Thoracic aorta (tissue), 2 donors: Measurements from ENCODE around the gene S100Z. TPM values are rescaled to one million over a fixed set of nuclear protein-coding genes. Genes with fewer than 3 reads are reported as not detected.

Experiments
- ATAC-seq: fragments of 150-250 bp; one replicate; pipeline ENCODE4 v1.8.0; 2017; ENCODE audit warnings: low read depth; ENCODE audit not compliant: insufficient number of reproducible peaks, low FRiP score
- DNase-seq: peaks from one replicate; pipeline ENCODE4 v3.0.0-alpha.2; 2020; ENCODE audit warnings: low spot score
- H3K27ac ChIP-seq, 2 donors: fragments of 200-600 bp; sonication (generic); 1 replicate in 1 of 2; 2 replicates in 1 of 2; pipeline ENCODE4 v1.5.1; 2016; ENCODE audit warnings: mild to moderate bottlenecking in 2 of 2, moderate library complexity in 2 of 2
- H3K27me3 ChIP-seq: fragments of 200-600 bp; sonication (generic); replicated peaks from 2 replicates; pipeline ENCODE4 v1.6.0; 2016; ENCODE audit warnings: mild to moderate bottlenecking; ENCODE audit not compliant: insufficient read depth
- H3K36me3 ChIP-seq: fragments of 200-600 bp; sonication (generic); one replicate; pipeline ENCODE4 v1.5.1; 2016
- H3K4me1 ChIP-seq, 2 donors: fragments of 200-600 bp; sonication (generic); 1 replicate in 1 of 2; 2 replicates in 1 of 2; pipeline versions ENCODE4 v1.5.1 to v1.6.0; 2016; ENCODE audit warnings: low read depth in 2 of 2, mild to moderate bottlenecking in 1 of 2; ENCODE audit not compliant: control insufficient read depth in 1 of 2
- H3K4me3 ChIP-seq: fragments of 200-600 bp; sonication (generic); 2 replicates; pipeline ENCODE4 v1.5.1; 2016; ENCODE audit warnings: mild to moderate bottlenecking
- H3K9me3 ChIP-seq: fragments of 200-600 bp; sonication (generic); 2 replicates; pipeline ENCODE4 v1.5.1; 2016
- CTCF ChIP-seq: fragments of 200-600 bp; sonication (generic); IDR thresholded peaks from one replicate; pipeline ENCODE4 v1.5.1; 2019; ENCODE audit warnings: antibody characterized with exemption
- total RNA-seq, 2 donors: library from RNA; depleted of rRNA; stranded (reverse); fragments of >200 nt; gene quantifications; one replicate each; pipeline versions ENCODE4 v1.1.0 to v1.2.3, GENCODE V29; 2016

S100Z gene
- total RNA-seq, 2 donors from 2014 or later: not detected

DNA sequence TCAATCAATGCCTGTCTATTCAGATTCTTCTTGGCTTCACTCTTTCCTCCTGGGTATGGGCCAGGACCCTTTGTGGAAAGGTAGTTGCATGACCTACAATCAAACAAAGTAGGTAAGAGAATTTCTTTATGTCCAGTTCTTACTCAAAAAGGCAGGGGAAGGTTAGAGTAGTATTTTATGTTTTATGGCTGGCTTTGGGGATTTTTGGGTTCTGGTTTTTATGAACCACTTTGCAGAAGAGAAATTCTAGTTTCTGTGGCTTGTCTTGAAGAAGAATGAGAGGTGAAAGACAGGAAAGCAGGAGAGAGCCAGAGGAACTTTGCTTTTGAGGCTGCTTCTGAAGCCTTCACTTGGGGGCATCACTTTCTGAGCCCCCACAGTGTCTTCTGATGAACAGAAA lies 88.4 kb downstream of the S100Z start:
- H3K36me3 ChIP-seq: no peaks in the 10 kb centered on the region
- H3K27ac ChIP-seq: no peak overlapping the region
- no peaks in the 10 kb centered on the region for H3K9me3 ChIP-seq
- no peak overlapping the region for H3K4me3 ChIP-seq
- ATAC-seq (no peak), DNase-seq (no peak)
- H3K27me3 ChIP-seq: no peaks in the 10 kb centered on the region
- no peak for TF ChIP-seq CTCF
- H3K4me1 ChIP-seq: no peaks in the 10 kb centered on the region

GRCh38 chr5:76941000-76941399 lies 91.2 kb downstream of the S100Z start:
- Histone ChIP-seq H3K27me3 (no peaks in the 10 kb centered on the region), H3K27ac (no peak overlapping the region), H3K4me1 (no peaks in the 10 kb centered on the region), H3K9me3 (no peaks in the 10 kb centered on the region), H3K4me3 (no peak overlapping the region), H3K36me3 (no peaks in the 10 kb centered on the region)
- no peak for TF ChIP-seq CTCF
- ATAC-seq (no peak), DNase-seq (no peak)

DNA sequence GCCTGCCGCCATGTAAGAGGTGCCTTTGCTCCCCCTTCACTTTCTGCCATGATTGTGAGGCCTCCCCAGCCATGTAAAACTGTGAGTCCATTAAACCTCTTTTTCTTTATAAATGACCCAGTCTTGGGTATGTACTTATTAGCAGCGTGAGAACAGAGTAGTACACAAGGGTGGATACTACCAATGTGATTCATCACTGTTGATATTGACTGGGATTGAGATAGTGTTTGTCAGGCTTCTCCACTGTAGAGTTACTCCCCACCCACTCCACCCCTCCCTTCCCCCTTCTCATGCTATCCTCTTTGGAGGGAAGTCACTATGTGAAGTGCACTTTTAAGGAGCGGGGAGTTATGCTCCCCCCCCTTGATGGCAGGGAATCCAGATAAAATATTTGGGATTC lies 91.6 kb downstream of the S100Z start:
- H3K36me3 ChIP-seq: no peaks in the 10 kb centered on the region
- ATAC-seq (no peak), DNase-seq (no peak)
- no peak for TF ChIP-seq CTCF
- H3K9me3 ChIP-seq: no peaks in the 10 kb centered on the region
- no peaks in the 10 kb centered on the region for H3K27me3 ChIP-seq
- no peak overlapping the region for H3K27ac ChIP-seq
- H3K4me3 ChIP-seq: no peak overlapping the region
- H3K4me1 ChIP-seq: no peaks in the 10 kb centered on the region

DNA sequence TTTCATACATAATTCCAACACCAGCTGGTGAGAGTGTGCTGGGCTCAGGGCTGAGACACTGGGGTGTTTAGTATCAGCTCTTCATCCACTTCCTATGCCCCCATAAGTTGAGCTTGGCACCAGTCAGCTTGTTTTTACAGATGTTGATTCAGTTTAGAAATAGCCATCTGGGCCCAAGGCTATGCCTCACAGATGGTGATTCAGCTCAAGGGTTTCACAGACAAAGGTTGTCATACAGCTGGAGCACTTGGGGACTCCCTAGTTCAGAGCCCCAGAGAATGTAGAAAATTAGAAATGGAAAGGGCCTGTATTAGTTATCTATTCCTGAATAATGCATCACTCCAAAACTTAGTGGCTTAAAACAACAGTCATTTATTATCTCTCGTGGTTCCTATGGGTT lies 92.8 kb downstream of the S100Z start:
- no peak for DNase-seq
- H3K27ac ChIP-seq: no peak overlapping the region
- ATAC-seq: no peak
- H3K4me1 ChIP-seq: no peaks in the 10 kb centered on the region
- no peaks in the 10 kb centered on the region for H3K27me3 ChIP-seq
- H3K36me3 ChIP-seq: no peaks in the 10 kb centered on the region
- H3K9me3 ChIP-seq: no peaks in the 10 kb centered on the region
- no peak overlapping the region for H3K4me3 ChIP-seq
- no peak for TF ChIP-seq CTCF

- no peaks in the 10 kb centered on the region for H3K4me1 ChIP-seq
- no peaks in the 10 kb centered on the region for H3K9me3 ChIP-seq
- H3K36me3 ChIP-seq: no peaks in the 10 kb centered on the region
- TF ChIP-seq CTCF: no peak
- no peak overlapping the region for H3K27ac ChIP-seq
- no peak overlapping the region for H3K4me3 ChIP-seq
- ATAC-seq (no peak), DNase-seq (no peak)
- H3K27me3 ChIP-seq: no peaks in the 10 kb centered on the region
Observed at GRCh38 chr5:76943006-76943405, 93.2 kb downstream of the S100Z start.
